SU-DHL-6 (cell line): ENCODE measurements around the gene ZDHHC11B.
"Not testable (repeated sequence)": the region's sequence is repeated elsewhere in the genome, so short reads cannot be mapped to it uniquely, and the experiment has no call there.

Experiments used
- H2AFZ ChIP-seq: fragments of 200-600 bp; sonication (generic); 2 replicates; pipeline ENCODE4 v1.6.1; 2014; ENCODE audit warnings: low read depth, mild to moderate bottlenecking, moderate library complexity, mixed read lengths, antibody characterized with exemption, low read length; ENCODE audit not compliant: severe bottlenecking
- H3F3A ChIP-seq: fragments of 200-600 bp; shearing (Covaris generic); 2 replicates; pipeline ENCODE4 v1.6.0; 2016; ENCODE audit warnings: antibody characterized with exemption, mild to moderate bottlenecking; ENCODE audit not compliant: insufficient read depth
- H3K27ac ChIP-seq: fragments of 200-600 bp; sonication (generic); 2 replicates; pipeline ENCODE4 v1.5.1; 2016; ENCODE audit warnings: low read depth, mild to moderate bottlenecking, low read length, moderate library complexity, mixed read lengths
- H3K27me3 ChIP-seq: fragments of 200-600 bp; sonication (generic), shearing (Covaris generic); 2 replicates; pipeline ENCODE4 v1.6.0; 2014; ENCODE audit warnings: mild to moderate bottlenecking, low read length
- H3K36me3 ChIP-seq: fragments of 200-600 bp; sonication (generic); 2 replicates; pipeline ENCODE4 v1.6.1; 2014; ENCODE audit warnings: mild to moderate bottlenecking, low read length, mixed read lengths
- H3K4me2 ChIP-seq: fragments of 300-600, 200-600 bp; shearing (Covaris generic), sonication (generic); 2 replicates; pipeline ENCODE4 v1.6.0; 2014; ENCODE audit warnings: low read length, low read depth, mild to moderate bottlenecking; ENCODE audit not compliant: poor library complexity, severe bottlenecking
- H3K4me3 ChIP-seq: fragments of 200-600 bp; sonication (generic); 2 replicates; pipeline ENCODE4 v1.5.1; 2014; ENCODE audit warnings: antibody characterized with exemption, low read length, mild to moderate bottlenecking, mixed read lengths; ENCODE audit not compliant: insufficient read depth, poor library complexity, severe bottlenecking
- H3K79me2 ChIP-seq: fragments of 200-600 bp; sonication (generic); 2 replicates; pipeline ENCODE4 v1.6.1; 2014; ENCODE audit warnings: mild to moderate bottlenecking, low read length, moderate library complexity; ENCODE audit not compliant: insufficient read depth
- H3K9ac ChIP-seq: fragments of 200-600 bp; sonication (generic); 2 replicates; pipeline ENCODE4 v1.7.0; 2014; ENCODE audit warnings: mild to moderate bottlenecking, low read length
- H3K9me2 ChIP-seq: fragments of 200-600 bp; sonication (generic); replicated peaks from 2 replicates; pipeline ENCODE4 v1.6.1; 2014; ENCODE audit warnings: low read length; ENCODE audit not compliant: insufficient read depth
- H3K9me3 ChIP-seq: fragments of 200-600 bp; sonication (generic); 2 replicates; pipeline ENCODE4 v1.6.1; 2014; ENCODE audit warnings: low read length, mixed read lengths; ENCODE audit not compliant: insufficient read depth
- H4K20me1 ChIP-seq: fragments of 200-600 bp; sonication (generic); 2 replicates; pipeline ENCODE4 v1.6.1; 2014; ENCODE audit warnings: low read depth, mild to moderate bottlenecking, antibody characterized with exemption, low read length, moderate library complexity, mixed read lengths

ZDHHC11B gene

DNA sequence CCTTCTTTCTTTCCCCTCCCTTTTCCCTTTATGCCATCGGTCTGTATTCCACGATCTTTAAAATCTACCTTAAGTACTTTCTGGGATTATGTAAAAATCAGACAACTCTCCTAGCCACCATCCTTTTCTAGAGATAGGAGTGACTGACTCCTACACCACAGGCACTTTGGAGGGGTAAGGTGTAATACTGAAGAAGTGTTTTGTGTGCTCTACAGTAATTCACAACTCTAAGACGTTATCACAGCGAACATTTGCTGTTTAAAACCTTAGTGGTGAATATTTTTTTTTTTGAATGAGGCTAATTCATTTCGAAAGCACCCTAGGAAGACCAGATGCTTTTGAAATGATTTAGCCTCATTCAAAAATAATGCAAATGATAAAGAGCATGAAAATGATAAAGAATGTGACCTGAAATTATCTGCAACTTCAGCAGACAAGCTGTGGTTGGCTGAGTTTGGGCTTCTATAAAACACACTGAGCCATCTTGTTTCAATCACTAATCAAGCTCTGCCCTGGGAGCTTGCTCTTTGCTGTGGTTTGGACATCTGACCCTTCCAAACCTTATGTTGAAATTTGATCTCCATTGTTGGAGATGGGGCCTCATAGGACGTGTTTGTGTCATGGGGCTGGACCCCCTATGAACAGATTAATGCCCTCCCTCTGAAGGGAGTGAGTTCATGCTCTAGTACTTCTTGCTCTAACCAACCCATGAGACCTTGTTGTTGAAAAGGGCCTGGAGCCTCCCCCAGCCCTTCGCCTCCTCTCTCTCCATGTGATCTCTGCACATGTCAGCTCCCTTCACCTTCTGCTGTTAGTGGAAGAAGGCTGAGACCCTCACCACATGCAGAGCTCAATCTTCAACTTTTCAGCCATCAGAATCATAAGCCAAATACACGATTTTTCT lies 70.1 kb downstream of the ZDHHC11B start:
- not testable (repeated sequence) for H3K27ac ChIP-seq, H3K36me3 ChIP-seq, H4K20me1 ChIP-seq, H2AFZ ChIP-seq, H3K79me2 ChIP-seq, H3K9me2 ChIP-seq, H3K27me3 ChIP-seq, H3K9ac ChIP-seq, H3F3A ChIP-seq, H3K4me3 ChIP-seq, H3K9me3 ChIP-seq, H3K4me2 ChIP-seq

DNA sequence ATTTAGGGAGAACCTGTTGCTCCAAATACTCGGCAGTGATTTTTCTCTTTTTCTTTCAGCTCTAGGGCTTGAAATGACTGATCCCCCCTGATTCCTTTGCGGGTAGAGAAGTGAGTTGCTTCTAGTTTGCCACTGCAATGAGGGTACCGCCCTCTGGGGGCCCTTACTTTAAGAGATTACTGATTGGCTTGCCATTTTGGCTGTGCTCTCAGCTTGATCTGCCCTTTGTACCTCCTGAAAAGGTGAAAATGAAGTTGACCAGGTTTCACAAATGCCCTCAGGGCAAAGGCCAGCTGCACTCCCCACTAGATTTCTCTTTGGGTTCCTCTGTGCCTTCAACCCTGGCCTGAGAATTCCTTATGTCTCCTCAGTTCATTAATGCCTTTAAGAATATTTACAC lies 70.8 kb downstream of the ZDHHC11B start:
- not testable (repeated sequence) for H3K9ac ChIP-seq, H3K27me3 ChIP-seq, H3K27ac ChIP-seq, H3K9me3 ChIP-seq, H4K20me1 ChIP-seq, H3K4me2 ChIP-seq, H3K79me2 ChIP-seq, H3F3A ChIP-seq, H3K36me3 ChIP-seq, H3K4me3 ChIP-seq, H3K9me2 ChIP-seq, H2AFZ ChIP-seq

DNA sequence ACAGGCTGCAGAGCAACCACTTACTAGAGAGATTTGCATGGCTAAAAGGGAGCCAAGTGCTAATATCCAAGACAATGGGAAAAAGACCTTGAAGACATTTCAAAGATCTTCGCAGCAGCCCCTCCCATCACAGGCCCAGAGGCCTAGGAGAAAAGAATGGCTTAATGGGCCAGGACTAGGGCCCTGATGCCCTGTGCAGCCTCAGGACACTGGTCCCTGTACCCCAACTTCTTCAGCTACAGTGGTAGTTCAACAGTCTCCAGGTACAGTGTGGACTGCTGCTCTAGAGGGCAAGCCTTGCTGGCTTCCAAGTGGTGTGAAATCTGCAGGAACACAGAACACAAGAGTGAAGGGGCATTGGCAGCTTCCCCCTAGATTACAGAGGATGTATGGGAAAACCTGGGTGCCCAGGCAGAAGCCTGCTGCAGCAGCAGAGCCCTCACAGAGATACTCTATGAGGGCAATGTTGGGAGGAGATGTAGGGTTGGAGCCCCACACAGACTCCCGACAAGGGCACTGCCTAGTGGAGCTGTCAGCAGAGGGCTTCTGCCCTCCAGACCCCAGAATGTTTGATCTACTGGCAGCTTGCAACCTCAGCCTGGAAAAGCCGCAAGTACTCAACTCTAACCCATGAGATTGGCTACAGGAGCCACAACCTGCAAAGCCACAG lies 75.5 kb downstream of the ZDHHC11B start:
- H3K79me2 ChIP-seq, H4K20me1 ChIP-seq, H3K27ac ChIP-seq, H3K9me2 ChIP-seq, H2AFZ ChIP-seq, H3K4me2 ChIP-seq, H3K4me3 ChIP-seq, H3K9me3 ChIP-seq, H3F3A ChIP-seq, H3K27me3 ChIP-seq, H3K36me3 ChIP-seq, H3K9ac ChIP-seq: not testable (repeated sequence)

DNA sequence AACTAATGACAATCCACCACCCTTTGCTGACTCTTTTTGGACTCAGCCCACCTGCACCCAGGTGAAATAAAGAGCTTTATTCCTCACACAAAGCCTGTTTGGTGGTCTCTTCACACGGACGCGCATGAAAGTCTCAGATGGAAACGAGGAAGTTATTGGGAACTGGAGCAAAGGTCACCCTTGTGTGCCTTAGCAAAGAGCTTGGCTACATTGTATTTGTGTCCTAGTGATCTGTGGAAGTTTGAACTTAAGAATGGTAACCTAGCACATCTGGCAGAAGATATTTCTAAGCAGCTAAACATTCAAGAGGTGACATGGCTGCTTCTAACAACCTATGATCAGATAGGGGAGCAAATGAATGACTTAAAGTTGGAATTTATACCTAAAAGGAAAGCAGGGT lies 76.2 kb downstream of the ZDHHC11B start:
- not testable (repeated sequence) for H3K79me2 ChIP-seq, H3F3A ChIP-seq, H2AFZ ChIP-seq, H3K9ac ChIP-seq, H3K4me3 ChIP-seq, H4K20me1 ChIP-seq, H3K36me3 ChIP-seq, H3K4me2 ChIP-seq, H3K27ac ChIP-seq, H3K27me3 ChIP-seq, H3K9me2 ChIP-seq, H3K9me3 ChIP-seq

DNA sequence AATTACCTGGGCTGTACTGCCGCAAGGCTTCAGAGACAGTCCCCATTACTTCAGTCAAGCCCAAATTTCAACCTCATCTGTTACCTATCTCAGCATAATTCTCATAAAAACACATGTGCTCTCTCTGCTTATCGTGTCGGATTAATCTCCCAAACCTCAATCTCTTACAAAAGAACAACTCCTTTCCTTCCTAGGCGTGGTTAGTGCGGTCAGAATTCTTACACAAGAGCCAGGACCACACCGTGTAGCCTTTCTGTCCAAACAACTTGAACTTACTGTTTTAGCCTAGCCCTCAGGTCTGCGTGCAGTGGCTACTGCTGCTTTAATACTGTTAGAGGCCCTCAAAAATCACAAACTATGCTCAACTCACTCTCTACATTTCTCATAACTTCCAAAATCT lies 78.4 kb downstream of the ZDHHC11B start:
- not testable (repeated sequence) for H4K20me1 ChIP-seq, H3K9ac ChIP-seq, H3F3A ChIP-seq, H3K9me3 ChIP-seq, H3K4me3 ChIP-seq, H3K27me3 ChIP-seq, H3K4me2 ChIP-seq, H3K36me3 ChIP-seq, H3K27ac ChIP-seq, H3K79me2 ChIP-seq, H2AFZ ChIP-seq, H3K9me2 ChIP-seq

DNA sequence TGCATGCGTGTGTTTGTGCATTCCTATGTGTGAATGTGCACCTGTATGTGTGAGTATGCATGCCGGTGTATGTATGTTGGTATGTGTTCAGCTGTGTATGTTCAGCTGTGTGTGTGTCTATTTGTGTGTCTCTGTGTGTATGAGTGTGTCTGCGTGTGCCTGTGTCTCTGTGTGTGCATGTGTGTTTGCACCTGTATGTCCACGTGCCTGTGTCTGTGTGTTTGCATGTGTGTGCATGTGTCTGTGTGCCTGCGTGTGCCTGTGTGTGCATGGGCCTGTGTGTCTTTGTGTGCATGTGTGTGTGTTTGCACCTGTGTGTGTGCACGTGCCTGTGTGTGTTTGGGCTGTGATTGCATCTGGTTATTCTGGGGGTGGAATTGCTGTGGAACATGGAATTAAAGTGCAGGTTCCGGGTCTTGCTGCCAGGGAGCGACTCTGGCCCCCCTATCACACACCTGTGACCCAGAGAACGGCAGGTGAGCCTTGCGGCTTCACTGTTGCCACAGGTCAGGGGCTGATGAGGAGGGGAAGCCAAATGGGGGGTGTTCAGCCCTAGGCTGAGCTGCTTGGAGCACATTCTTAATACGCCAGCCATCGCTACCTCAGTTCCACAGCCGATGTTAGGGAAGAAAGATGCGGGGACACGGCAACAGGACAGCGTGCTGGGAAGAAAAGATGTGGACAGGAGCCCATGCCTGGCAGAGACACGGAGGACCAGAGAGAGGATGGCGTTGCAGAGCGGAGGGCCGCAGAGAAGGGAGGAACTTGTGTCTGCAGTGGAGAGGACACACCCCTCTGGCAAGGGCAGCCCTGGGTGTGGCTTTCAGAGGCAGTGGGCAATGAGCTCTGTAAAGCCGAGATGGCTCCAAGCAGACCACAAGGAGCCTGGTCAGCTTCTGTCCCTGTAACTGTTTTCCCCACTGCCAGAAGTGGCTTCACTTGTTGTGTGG lies 87.5 kb downstream of the ZDHHC11B start:
- not testable (repeated sequence) for H3K9me2 ChIP-seq, H3K36me3 ChIP-seq, H3K27ac ChIP-seq, H3F3A ChIP-seq, H3K27me3 ChIP-seq, H2AFZ ChIP-seq, H3K79me2 ChIP-seq, H3K9me3 ChIP-seq, H3K9ac ChIP-seq, H3K4me3 ChIP-seq, H4K20me1 ChIP-seq, H3K4me2 ChIP-seq

DNA sequence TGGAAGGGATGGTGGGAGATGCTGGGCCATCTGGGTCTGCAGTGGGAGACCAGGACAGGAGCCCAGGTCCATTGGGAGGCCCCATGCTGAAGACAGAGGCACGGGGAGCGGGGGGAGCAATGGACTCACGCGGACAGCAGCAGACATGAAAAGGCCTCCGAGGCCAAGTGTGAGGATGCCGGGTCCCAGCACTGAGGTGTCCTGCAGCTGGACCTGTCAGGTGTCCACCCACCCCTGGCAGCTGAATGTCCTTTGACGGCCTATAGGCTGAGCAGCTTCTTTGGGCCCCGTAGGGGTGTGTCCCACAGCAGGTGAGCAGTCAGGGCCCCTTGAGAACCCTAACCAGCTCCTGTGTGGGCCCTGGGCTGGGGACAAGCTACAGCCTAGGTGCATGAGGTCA lies 88.3 kb downstream of the ZDHHC11B start:
- not testable (repeated sequence) for H3K9ac ChIP-seq, H3K4me2 ChIP-seq, H4K20me1 ChIP-seq, H3K9me3 ChIP-seq, H3K9me2 ChIP-seq, H2AFZ ChIP-seq, H3K27me3 ChIP-seq, H3F3A ChIP-seq, H3K79me2 ChIP-seq, H3K27ac ChIP-seq, H3K36me3 ChIP-seq, H3K4me3 ChIP-seq
